ENCODE data around the gene TOP2A. TPM values are rescaled to one million over a fixed set of nuclear protein-coding genes. Genes with fewer than 3 reads are reported as not detected.
A peak's percentile ranks its signal among the peaks of the same experiment; 100 is the strongest.
"Not testable (repeated sequence)": the region's sequence is repeated elsewhere in the genome, so short reads cannot be mapped to it uniquely, and the experiment has no call there.

The TOP2A gene
- total RNA-seq, 1 experiment from 2014 or later, result 131 TPM

GRCh38 chr17:40410082-40410481 is 7.6 kb downstream of the TOP2A start:
- in situ Hi-C loops (cut with HindIII; ENCODE audit: low pct_unique_long_range_greater_than_20kb, low sequenced_read_pairs), result no loop called here
- DNase-seq (ENCODE audit: low read depth), result no peak

- DNase-seq (ENCODE audit: low read depth); in situ Hi-C loops (cut with HindIII; ENCODE audit: low pct_unique_long_range_greater_than_20kb, low sequenced_read_pairs): not testable (repeated sequence)
Measured at GRCh38 chr17:40409540-40409939, 8.2 kb downstream of the TOP2A start.

GRCh38 chr17:40407460-40407859 is 10.2 kb downstream of the TOP2A start:
- DNase-seq (ENCODE audit: low read depth), result no peak
- in situ Hi-C loops (cut with HindIII; ENCODE audit: low pct_unique_long_range_greater_than_20kb, low sequenced_read_pairs), result no loop called here

GRCh38 chr17:40404003-40404402 is 13.7 kb downstream of the TOP2A start:
- in situ Hi-C loops (cut with HindIII; ENCODE audit: low pct_unique_long_range_greater_than_20kb, low sequenced_read_pairs), result no loop called here
- DNase-seq (ENCODE audit: low read depth), result no peak

GRCh38 chr17:40402668-40403067 is 15.0 kb downstream of the TOP2A start:
- in situ Hi-C loops (cut with HindIII; ENCODE audit: low pct_unique_long_range_greater_than_20kb, low sequenced_read_pairs), result no loop called here

GRCh38 chr17:40399185-40399584 is 18.5 kb downstream of the TOP2A start:
- peak; percentile 52 for DNase-seq (ENCODE audit: low read depth)
- in situ Hi-C loops (cut with HindIII; ENCODE audit: low pct_unique_long_range_greater_than_20kb, low sequenced_read_pairs), result no loop called here

More at GRCh38 chr17:40402668-40403067, 15.0 kb downstream of the TOP2A start:
- DNase-seq (ENCODE audit: low read depth), result no peak

GRCh38 chr17:40386555-40386954 is 31.1 kb downstream of the TOP2A start:
- in situ Hi-C loops (cut with HindIII; ENCODE audit: low pct_unique_long_range_greater_than_20kb, low sequenced_read_pairs); DNase-seq (ENCODE audit: low read depth): not testable (repeated sequence)

GRCh38 chr17:40382251-40382650 is 35.4 kb downstream of the TOP2A start:
- DNase-seq (ENCODE audit: low read depth), result peak; percentile 11
- in situ Hi-C loops (cut with HindIII; ENCODE audit: low pct_unique_long_range_greater_than_20kb, low sequenced_read_pairs), result no loop called here

GRCh38 chr17:40378966-40379365 is 38.7 kb downstream of the TOP2A start:
- DNase-seq (ENCODE audit: low read depth), result no peak
- in situ Hi-C loops (cut with HindIII; ENCODE audit: low pct_unique_long_range_greater_than_20kb, low sequenced_read_pairs), result no loop called here

- in situ Hi-C loops (cut with HindIII; ENCODE audit: low pct_unique_long_range_greater_than_20kb, low sequenced_read_pairs), result no loop called here
- no peak for DNase-seq (ENCODE audit: low read depth)
Measured at GRCh38 chr17:40377832-40378231, 39.9 kb downstream of the TOP2A start.

GRCh38 chr17:40376541-40376940 is 41.2 kb downstream of the TOP2A start:
- in situ Hi-C loops (cut with HindIII; ENCODE audit: low pct_unique_long_range_greater_than_20kb, low sequenced_read_pairs); DNase-seq (ENCODE audit: low read depth): not testable (repeated sequence)

GRCh38 chr17:40375786-40376185 is 41.9 kb downstream of the TOP2A start:
- in situ Hi-C loops (cut with HindIII; ENCODE audit: low pct_unique_long_range_greater_than_20kb, low sequenced_read_pairs), result not testable (repeated sequence)

GRCh38 chr17:40374821-40375498 is 42.7 kb downstream of the TOP2A start:
- DNase-seq (ENCODE audit: low read depth), result no peak
- in situ Hi-C loops (cut with HindIII; ENCODE audit: low pct_unique_long_range_greater_than_20kb, low sequenced_read_pairs), result no loop called here

More at GRCh38 chr17:40375786-40376185, 41.9 kb downstream of the TOP2A start:
- not testable (repeated sequence) for DNase-seq (ENCODE audit: low read depth)

- in situ Hi-C loops (cut with HindIII; ENCODE audit: low pct_unique_long_range_greater_than_20kb, low sequenced_read_pairs), result no loop called here
- DNase-seq (ENCODE audit: low read depth), result no peak
Measured at GRCh38 chr17:40373999-40374398, 43.7 kb downstream of the TOP2A start.

- DNase-seq (ENCODE audit: low read depth), result no peak
- in situ Hi-C loops (cut with HindIII; ENCODE audit: low pct_unique_long_range_greater_than_20kb, low sequenced_read_pairs), result no loop called here
Measured at GRCh38 chr17:40373324-40373723, 44.4 kb downstream of the TOP2A start.

GRCh38 chr17:40372644-40373043 is 45.1 kb downstream of the TOP2A start:
- in situ Hi-C loops (cut with HindIII; ENCODE audit: low pct_unique_long_range_greater_than_20kb, low sequenced_read_pairs); DNase-seq (ENCODE audit: low read depth): not testable (repeated sequence)

GRCh38 chr17:40372031-40372430 is 45.7 kb downstream of the TOP2A start:
- in situ Hi-C loops (cut with HindIII; ENCODE audit: low pct_unique_long_range_greater_than_20kb, low sequenced_read_pairs), result no loop called here
- no peak for DNase-seq (ENCODE audit: low read depth)

- no peak for DNase-seq (ENCODE audit: low read depth)
- in situ Hi-C loops (cut with HindIII; ENCODE audit: low pct_unique_long_range_greater_than_20kb, low sequenced_read_pairs), result no loop called here
Measured at GRCh38 chr17:40371261-40371929, 46.3 kb downstream of the TOP2A start.

GRCh38 chr17:40369923-40370322 is 47.8 kb downstream of the TOP2A start:
- no peak for DNase-seq (ENCODE audit: low read depth)
- in situ Hi-C loops (cut with HindIII; ENCODE audit: low pct_unique_long_range_greater_than_20kb, low sequenced_read_pairs), result no loop called here

- in situ Hi-C loops (cut with HindIII; ENCODE audit: low pct_unique_long_range_greater_than_20kb, low sequenced_read_pairs); DNase-seq (ENCODE audit: low read depth): not testable (repeated sequence)
Measured at GRCh38 chr17:40367728-40368127, 50.0 kb downstream of the TOP2A start.
